HG02571 (cell line): ENCODE results near the gene ANKRD33B.
"Not testable (repeated sequence)": the region's sequence is repeated elsewhere in the genome, so short reads cannot be mapped to it uniquely, and the experiment has no call there.

Source experiments
- ATAC-seq: cut with Tn5 transposase; IDR thresholded peaks from one replicate; pipeline ENCODE4 v1.9.1; 2021; ENCODE audit warnings: mild to moderate bottlenecking, moderate library complexity; ENCODE audit not compliant: unreplicated experiment

Gene ANKRD33B

GRCh38 chr5:10633271-10634049 is 69.6 kb downstream of the ANKRD33B start:
- ATAC-seq, result no peak

- ATAC-seq, result no peak
Observed at GRCh38 chr5:10634050-10634449, 70.2 kb downstream of the ANKRD33B start.

- ATAC-seq, result no peak
Observed at GRCh38 chr5:10634562-10634961, 70.7 kb downstream of the ANKRD33B start.

- ATAC-seq, result peak; percentile 50
Observed at GRCh38 chr5:10635257-10635866, 71.5 kb downstream of the ANKRD33B start.

- no peak for ATAC-seq
Observed at GRCh38 chr5:10635867-10636350, 72.0 kb downstream of the ANKRD33B start.

- no peak for ATAC-seq
Observed at GRCh38 chr5:10636363-10637142, 72.7 kb downstream of the ANKRD33B start.

GRCh38 chr5:10637944-10638343 is 74.1 kb downstream of the ANKRD33B start:
- ATAC-seq, result no peak

- not testable (repeated sequence) for ATAC-seq
Observed at GRCh38 chr5:10638723-10639122, 74.9 kb downstream of the ANKRD33B start.

GRCh38 chr5:10639846-10640368 is 76.0 kb downstream of the ANKRD33B start:
- no peak for ATAC-seq

- ATAC-seq, result no peak
Observed at GRCh38 chr5:10642367-10642766, 78.5 kb downstream of the ANKRD33B start.

GRCh38 chr5:10644192-10644591 is 80.3 kb downstream of the ANKRD33B start:
- ATAC-seq, result no peak

GRCh38 chr5:10645146-10645545 is 81.3 kb downstream of the ANKRD33B start:
- ATAC-seq, result no peak

- ATAC-seq, result no peak
Observed at GRCh38 chr5:10645671-10646070, 81.8 kb downstream of the ANKRD33B start.

- no peak for ATAC-seq
Observed at GRCh38 chr5:10647640-10648039, 83.8 kb downstream of the ANKRD33B start.

GRCh38 chr5:10648806-10649665 is 85.2 kb downstream of the ANKRD33B start:
- no peak for ATAC-seq

GRCh38 chr5:10649666-10650380 is 86.0 kb downstream of the ANKRD33B start:
- ATAC-seq, result no peak

- ATAC-seq, result no peak
Observed at GRCh38 chr5:10652151-10652550, 88.3 kb downstream of the ANKRD33B start.

GRCh38 chr5:10652606-10653005 is 88.7 kb downstream of the ANKRD33B start:
- no peak for ATAC-seq

- ATAC-seq, result no peak
Observed at GRCh38 chr5:10653043-10653442, 89.2 kb downstream of the ANKRD33B start.
